GM18873 (cell line): Measurements from ENCODE around the gene NBPF9.
"Not testable (repeated sequence)": the region's sequence is repeated elsewhere in the genome, so short reads cannot be mapped to it uniquely, and the experiment has no call there.

ENCODE experiments used
- ATAC-seq: cut with Tn5 transposase; IDR thresholded peaks from one replicate; pipeline ENCODE4 v1.9.1; 2021; ENCODE audit warnings: mild to moderate bottlenecking, moderate library complexity, moderate number of reproducible peaks; ENCODE audit not compliant: unreplicated experiment, low FRiP score

The NBPF9 gene

DNA sequence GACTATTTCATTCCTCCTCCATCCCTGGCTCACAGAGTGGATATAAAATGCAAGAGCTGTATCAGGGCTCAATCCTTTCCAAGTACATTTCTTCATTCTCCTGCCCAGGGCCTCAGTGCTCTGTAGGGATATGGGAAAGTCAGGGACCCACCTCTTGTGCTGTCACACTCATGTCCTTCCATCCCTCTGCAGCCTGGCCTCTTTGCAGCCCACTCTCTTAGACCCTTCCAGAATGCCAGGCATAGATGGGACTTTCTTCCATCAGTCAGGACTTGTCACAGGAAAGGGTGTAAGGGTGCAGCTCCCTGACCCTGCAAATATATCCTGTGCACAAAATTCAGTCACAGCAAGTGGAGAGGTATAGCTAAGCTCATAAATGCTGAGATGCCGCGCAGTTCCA, 86.7 kb downstream of the NBPF9 start:
- ATAC-seq: not testable (repeated sequence)

DNA sequence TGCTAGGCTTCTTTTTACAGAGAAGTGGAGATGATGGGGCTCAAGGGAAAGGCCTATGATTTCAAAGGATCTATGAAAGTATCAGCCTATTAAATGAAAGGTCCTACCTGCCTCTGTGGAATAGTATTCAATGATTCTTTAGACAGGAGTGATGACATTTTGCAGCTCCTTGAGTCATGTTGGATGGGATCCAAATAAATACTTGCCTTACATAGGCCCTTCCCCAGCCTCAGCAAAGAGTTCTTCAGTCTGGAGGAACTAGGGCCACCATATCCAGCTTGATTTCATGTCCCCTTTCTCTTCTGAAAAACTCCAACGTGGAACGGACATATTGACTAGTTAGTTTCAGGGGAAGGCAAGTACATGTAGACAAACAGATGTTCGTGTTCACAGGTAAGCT, 87.8 kb downstream of the NBPF9 start:
- ATAC-seq: not testable (repeated sequence)

DNA sequence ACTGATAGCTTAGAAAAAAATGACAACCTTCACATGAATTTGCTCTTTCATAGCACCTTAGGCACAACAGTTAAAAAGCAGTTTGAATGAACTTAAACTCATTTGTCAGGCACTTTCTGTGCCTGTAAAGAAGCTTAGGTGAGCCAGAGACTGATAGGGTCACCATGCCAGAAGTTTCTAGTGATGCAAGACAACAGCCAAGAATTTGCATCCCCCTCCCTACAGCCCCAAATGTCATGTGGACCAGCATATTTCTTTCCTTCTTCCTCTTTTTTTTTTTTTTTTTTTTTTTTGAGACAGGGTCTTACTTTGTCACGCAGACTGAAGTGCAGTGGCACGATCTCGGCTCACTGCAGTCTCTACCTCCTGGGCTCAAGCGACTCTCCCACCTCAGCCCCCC, 89.8 kb downstream of the NBPF9 start:
- not testable (repeated sequence) for ATAC-seq

DNA sequence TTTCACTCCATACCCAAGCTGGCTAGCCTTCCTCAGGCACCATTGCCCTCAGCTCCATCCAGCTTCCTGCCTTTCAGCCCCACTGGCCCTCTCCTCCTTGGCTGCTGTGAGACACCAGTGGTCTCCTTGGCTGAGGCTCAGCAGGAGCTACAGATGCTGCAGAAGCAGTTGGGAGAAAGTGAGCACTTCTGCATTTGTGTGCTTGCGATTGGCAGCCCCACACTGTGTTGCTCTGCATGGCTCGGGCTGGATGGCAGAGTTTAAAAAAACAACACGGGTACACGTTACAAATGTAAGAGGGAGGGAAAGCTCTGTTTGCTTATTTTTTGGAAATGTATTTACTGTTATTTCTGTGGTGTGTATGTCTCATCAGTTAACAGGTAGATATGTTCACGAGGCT, 90.8 kb downstream of the NBPF9 start:
- ATAC-seq: not testable (repeated sequence)

DNA sequence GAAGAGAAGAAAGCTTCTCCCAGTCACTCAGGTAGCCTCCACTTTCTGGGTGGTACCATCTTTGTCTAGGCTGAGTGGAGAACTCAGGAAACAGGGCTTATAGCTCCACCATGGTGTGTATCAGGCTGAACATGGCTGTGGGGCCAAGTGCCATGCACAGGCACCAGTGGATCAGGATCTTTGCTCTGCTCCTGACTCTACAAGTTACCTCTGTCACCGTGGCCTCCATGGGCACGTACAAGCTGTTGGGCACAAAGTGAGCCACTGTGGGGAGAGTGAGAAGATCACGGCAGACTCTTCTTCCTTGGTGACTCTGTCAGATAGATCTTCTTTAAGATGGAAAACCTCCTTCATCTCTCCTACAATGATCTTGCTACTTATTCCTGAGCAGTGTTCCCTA, 93.6 kb downstream of the NBPF9 start:
- not testable (repeated sequence) for ATAC-seq

DNA sequence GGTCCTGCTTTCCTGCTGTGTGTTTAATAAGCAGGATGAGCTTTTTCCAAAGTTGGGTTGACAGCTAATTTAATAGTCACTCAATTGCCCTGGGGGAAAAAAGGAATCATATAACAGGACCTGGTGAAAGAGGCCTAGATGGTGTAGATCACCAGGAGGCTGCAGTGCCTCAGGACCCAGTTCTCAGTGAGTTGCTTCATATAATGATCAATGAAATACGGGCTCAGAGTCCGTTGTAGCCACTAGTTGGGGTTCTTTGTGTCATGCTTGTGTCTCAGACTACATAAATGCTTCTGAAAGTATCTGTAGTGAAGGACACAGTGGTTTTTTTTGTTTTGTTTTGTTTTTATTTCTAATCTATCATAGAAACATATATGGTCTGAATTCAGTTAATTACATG, 94.6 kb downstream of the NBPF9 start:
- not testable (repeated sequence) for ATAC-seq

DNA sequence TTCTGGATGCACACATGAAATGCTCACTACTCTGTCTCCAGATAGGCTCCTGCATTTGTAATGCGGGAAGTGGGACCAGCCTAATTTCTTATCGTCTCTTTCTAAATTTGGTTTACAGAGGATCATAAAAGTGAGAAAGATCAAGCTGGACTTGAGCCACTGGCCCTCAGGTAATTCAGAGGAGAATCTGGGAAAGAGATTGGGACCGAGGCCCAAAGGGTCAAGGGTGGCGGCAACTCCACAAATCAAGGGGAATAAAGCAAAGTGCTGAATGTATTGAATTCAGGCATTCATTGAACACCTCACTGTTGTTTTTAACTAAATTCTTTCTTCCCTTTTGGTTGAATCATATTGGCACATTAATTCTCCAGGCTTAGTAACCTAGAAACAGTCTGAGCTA, 95.0 kb downstream of the NBPF9 start:
- not testable (repeated sequence) for ATAC-seq
